Effector CD8-positive, alpha-beta T cell (primary cell): ENCODE data around the gene SDHB.

Source experiments
- DNase-seq: peaks from one replicate; lab custom pipeline; 2025; lab: John Stamatoyannopoulos, UW
- total RNA-seq, 4 experiments: gene quantifications; one replicate each; lab custom pipeline; 2026; lab: John Stamatoyannopoulos, UW

The SDHB gene
- total RNA-seq, result 49.3 to 77.5 (median 61.9) reads per million in 4 experiments

DNA sequence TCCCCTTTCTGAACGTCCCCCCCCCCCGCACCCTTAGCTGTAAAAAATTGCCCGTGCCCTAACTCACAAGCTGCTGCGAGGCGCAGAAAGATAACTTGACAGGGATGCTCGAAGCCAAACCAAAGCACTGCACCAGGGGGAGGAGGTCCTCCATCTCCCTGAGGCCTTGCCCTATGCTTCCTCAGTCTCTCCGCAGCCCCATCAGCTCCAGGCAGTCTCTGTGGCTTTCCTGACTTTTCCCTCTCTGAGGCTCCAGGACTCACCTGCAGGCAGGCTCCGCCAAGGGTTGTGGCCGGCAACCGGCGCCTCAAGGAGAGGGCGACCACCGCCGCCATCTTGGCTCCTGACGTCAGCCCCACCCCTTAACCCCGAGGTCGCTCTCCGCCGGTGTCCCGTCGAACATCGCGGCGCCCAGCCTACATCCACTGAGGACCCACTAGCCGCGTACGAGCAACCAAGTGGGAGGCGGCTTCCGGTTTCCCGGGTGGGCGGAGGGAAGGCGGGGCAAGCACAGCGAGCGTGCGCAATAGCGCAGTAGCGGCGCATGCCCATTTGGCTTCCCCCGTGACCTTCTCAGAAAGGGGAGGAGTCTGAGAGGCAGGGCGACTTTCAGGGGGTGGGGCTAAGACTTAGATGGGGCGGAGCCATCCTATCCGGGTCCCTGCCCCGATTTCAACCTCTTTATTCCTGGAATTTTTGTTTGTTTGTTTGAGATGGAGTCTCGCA lies at the start of gene SDHB:
SDHB (minus strand) TSS at position 348 of the 726 bp plus-strand sequence; CDS start at position 335, 13 bp downstream.
- DNase-seq, result peak; percentile 98

DNA sequence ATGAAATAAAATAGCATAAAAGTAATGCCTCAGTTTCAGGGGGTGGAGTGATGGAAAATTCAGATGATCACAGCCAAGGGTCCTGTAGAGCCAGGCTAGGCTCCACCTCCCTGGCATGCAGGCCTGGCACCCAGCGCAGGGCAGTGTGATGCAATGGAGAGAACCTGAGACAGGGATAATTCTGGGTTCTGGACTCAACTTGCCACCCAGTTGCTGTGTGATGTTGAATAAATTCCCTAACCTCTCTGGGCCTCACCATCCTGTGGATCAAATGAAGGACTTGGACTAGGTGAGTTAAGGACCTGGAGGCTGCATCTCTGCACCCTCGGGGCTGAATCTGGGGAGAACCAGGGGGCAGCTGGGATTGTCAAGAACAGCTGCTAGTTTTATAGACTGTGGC lies 48.4 kb upstream of the SDHB start:
- no peak for DNase-seq

GRCh38 chr1:17101261-17101660 lies 47.4 kb upstream of the SDHB start:
- DNase-seq, result no peak

DNA sequence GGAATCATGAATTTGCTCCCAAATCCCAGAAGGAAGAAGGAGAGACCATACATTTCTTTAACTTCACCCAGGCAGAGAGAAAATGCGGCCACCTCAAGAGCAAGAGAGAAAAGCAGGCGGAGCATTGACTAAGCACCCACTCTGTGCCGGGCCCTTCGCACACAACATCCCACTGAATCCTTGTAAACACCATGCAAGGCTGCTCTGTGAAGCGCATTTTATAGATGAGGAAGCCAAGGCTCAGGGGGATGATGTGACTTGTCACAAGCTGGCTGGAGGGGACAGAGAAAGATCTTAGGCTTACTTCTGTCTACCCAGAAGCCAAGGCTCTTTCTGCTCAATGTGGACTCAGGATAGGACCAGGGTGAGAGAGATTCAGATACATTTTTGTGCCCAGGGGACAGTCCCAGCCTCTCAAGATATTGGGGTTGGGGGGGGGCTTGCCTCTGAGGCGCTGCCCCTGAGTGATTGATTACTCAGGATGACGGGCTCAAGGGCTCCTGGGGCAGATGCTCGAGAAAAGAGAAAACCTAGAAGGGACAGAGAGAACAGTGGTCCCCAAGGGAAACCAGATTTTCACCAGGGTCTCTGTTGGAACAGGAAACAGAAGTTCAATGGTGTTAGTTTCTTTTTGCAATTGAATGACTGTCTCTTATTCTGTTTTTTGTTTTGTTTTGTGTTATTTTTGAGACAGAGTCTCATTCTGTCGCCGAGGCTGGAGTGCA lies 45.9 kb upstream of the SDHB start:
- no peak for DNase-seq

DNA sequence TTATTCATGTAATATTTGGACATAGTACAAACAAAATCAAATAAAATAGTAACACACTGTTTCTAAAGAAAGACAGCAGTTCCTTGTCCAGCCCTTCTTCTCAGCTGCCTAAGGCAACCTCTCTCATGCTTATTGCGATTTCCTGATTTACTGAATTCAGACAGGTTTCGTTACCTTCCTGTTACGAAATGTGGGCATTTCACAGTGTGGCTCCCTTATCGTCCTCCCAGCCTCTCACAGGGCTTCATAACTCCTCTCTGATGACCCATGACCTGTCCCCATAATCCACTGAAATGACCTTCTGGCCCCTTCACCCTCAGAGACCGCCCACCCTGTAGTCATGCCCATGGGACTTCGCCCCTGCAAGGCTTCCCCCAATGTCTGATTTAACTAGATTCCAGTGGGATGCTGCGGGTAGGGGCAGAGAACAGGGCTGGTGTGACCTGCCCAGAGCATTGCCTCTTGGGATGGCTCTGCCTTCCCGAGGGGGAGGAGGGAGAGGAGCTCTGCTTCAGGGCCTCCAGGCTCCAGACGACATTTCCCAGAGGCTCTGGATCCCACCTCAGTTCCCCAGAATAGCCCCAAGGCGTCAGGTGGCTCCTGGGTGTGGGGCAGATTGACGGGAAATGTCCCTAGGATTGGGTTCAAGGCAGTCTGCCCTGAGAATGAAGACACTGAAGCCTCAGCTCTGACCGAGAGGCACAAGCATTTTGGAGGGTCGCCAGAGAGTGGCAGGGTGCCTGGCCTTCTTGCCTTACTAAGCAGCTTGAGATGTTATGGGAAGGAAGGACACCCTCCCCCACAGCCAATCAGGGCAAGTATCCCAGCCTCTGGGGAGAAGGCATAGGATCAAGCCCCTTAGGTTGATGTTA lies 44.9 kb upstream of the SDHB start:
- no peak for DNase-seq

DNA sequence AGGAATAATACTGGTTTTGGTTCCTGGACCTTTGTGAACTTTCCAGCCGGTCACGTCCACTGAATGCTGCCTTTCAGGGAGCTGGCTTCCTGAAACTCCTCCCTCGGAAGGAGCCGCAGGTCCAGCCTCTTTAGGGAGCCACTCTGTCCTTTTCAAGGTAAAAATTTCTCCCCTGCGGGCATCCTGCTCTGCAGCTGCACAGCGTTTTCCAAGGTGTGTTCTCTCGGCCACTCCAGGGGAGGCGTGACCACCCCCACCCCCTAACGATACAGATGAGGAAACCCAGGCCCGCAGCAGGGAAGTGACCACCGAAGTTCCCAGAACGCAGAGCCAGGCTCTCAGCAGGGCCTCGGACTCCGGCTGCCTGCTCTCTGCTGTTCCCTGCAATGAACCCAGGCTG lies 44.0 kb upstream of the SDHB start:
- no peak for DNase-seq

- DNase-seq, result no peak
Observed at GRCh38 chr1:17097147-17097546, 43.3 kb upstream of the SDHB start.

GRCh38 chr1:17096584-17096983 lies 42.8 kb upstream of the SDHB start:
- DNase-seq, result no peak

GRCh38 chr1:17095141-17095540 lies 41.3 kb upstream of the SDHB start:
- no peak for DNase-seq

- no peak for DNase-seq
Observed at GRCh38 chr1:17094664-17095063, 40.8 kb upstream of the SDHB start.

GRCh38 chr1:17093822-17094393 lies 40.1 kb upstream of the SDHB start:
- DNase-seq, result no peak

- DNase-seq, result no peak
Observed at GRCh38 chr1:17091252-17091651, 37.4 kb upstream of the SDHB start.

DNA sequence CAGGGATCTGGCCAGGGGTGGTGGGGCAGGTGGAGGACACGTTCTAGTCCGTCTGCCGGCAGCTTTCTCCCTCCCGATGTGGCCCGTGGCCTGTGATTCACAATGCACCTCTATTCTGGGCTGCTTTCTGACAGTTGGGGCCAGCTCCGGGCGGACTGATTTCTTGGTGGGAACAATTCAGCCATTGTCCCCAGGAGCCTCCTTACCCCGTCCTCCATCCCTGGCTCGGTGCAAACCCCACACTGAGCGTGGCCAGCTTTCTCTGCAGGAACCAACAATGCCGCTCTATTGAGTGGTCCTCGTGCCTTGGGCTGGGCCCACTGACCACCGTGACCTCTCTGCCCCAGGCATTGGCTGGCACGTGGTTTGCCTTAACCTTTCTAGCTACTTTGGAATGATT lies 35.7 kb upstream of the SDHB start:
- DNase-seq, result no peak

- DNase-seq, result no peak
Observed at GRCh38 chr1:17086751-17087150, 32.9 kb upstream of the SDHB start.

- no peak for DNase-seq
Observed at GRCh38 chr1:17084787-17085186, 31.0 kb upstream of the SDHB start.

DNA sequence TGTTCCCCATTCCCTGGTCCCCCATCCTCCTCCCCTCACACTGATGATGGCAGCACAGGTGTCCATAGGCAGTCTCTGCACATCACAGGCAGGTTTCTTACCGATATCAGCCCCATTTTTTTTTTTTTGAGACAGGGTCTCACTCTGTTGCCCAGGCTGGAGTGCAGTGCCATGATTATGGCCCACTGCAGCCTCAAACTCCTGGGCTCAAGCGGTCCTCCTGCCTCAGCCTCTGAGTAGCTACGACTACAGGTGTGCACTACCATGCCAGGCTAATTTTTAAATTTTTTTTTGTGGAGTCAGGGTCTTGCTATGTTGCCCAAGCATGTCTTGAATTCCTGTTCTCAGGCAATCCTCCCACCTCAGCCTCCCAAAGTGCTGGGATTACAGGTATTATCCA lies 28.9 kb upstream of the SDHB start:
- no peak for DNase-seq

DNA sequence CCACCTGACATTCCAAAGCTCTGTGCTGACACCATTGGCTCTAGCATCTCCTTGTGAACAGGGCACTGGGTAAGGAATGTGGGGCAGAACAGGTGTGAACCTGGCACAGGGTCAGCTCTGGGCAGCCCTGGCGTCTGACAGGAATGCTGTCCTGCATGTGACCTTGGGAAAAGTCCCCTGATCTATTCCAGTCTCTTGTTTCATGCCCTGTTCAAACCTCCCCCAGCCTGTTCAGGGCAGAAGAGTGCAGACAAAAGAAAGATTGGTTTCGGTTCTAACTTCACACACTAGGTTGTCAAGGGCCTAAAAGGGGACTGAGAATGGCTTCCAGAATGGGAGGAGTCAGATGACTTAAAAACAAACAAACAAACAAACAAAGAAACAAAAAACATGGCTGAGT lies 27.6 kb upstream of the SDHB start:
- DNase-seq, result no peak

DNA sequence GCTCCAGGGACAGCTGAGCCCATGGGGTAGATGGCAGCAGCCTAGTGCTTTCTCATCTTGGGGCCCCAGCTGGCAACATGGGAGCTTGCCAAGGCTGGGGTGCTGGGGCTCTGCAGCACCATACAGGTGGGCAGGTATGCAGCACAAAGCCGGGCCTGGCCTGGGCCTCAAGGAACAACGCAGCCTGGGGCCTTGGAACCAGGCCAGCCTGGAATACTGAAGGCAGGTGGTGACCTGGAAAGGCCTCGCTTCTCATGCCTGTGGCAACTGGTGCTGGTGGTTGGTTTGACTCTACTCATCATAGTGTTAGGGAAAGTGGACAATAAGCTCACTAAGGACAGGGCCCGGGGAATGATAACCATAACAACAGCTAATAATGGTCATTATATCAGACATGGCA lies 27.0 kb upstream of the SDHB start:
- DNase-seq, result no peak

- no peak for DNase-seq
Observed at GRCh38 chr1:17080085-17080759, 26.4 kb upstream of the SDHB start.

DNA sequence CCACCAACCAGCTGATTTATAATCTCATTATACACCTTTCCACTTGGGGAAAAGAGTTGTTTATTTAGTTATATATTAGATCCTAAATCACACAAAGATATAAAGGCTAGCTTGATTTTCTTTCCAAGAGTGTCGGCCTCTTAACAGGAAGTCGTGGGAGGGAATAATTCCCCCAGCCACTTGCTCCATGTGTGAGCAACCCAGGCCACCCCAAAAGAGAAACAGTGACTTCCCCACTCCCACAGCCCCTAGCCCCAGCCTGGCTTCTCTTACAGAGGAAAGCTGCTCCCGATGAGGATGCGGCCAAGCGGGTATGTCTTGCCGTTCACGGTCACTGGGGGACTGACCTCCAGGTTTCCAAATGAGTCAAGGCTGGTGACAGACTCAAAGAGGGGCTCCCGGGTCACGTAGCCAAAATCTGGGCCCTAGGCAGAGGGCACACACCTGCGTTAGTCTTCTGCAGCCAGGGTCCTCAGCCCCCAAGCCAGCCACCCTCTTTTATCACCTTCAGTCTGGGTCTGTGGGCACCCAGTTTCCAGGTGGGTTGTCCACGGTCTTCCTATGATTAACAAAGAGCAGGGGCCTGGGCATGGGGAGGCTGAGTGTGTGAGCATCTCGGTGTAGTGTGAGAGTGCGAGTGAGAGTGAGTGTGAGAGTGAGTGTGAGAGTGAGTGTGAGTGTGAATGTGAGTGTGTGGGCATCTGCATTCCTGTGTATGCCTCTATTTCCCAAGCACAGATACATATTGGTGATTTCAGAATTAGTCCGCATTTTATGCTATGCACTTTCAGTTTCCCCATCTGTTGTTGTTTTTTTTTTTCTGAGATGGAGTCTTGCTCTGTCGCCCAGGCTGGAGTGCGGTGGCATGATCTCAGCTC lies 25.4 kb upstream of the SDHB start:
- no peak for DNase-seq
